ENCODE measurements around the gene KCNQ1OT1. TPM values are rescaled to one million over a fixed set of nuclear protein-coding genes. Genes with fewer than 3 reads are reported as not detected.

KCNQ1OT1 gene
- total and polyA plus RNA-seq, 2 of the 4 experiments (the other 2 are of a cell fraction), result 0.14 to 2.0 TPM

- Histone ChIP-seq H3K56ac (ENCODE audit: extremely low read depth, insufficient read depth, low read length) (no peak overlapping the region), H4K20me1 (ENCODE audit: insufficient read depth, low read length) (no peaks in the 10 kb centered on the region), H3K36me3 (ENCODE audit: control insufficient read depth, insufficient read depth, low read length) (no peaks in the 10 kb centered on the region), H2AFZ (replicated peaks; ENCODE audit: low read length, poor library complexity) (no peak overlapping the region), H2AK9ac (replicated peaks; ENCODE audit: low read depth, low read length, poor library complexity) (no peak overlapping the region), H2BK15ac (ENCODE audit: low read depth, low read length) (no peak overlapping the region), H4K8ac (ENCODE audit: low read depth in 2 of 2, low read length in 2 of 2) (no peak overlapping the region), H4K91ac (ENCODE audit: insufficient read depth, low read depth, low read length) (no peak overlapping the region), H3K14ac (replicated peaks; ENCODE audit: low read depth, low read length) (no peak overlapping the region), H3K18ac (ENCODE audit: low read depth, low read length) (no peak overlapping the region), H4K5ac (ENCODE audit: low read depth, low read length) (no peak overlapping the region), H2BK120ac (ENCODE audit: low read depth, low read length) (no peak overlapping the region), H3K4ac (ENCODE audit: low read depth, low read length) (no peak overlapping the region), H2AK5ac (ENCODE audit: low read depth, low read length) (no peak overlapping the region), H2BK5ac (ENCODE audit: low read depth, low read length, poor library complexity, severe bottlenecking) (no peak overlapping the region), H3K4me1 (ENCODE audit: control insufficient read depth, insufficient read depth, low read length) (no peaks in the 10 kb centered on the region), H3K9me1 (ENCODE audit: insufficient read depth, low read length) (no peaks in the 10 kb centered on the region), H3K27ac (ENCODE audit: insufficient read depth, low read length) (no peak overlapping the region), H3K9me3 (ENCODE audit: control insufficient read depth, insufficient read depth, low read length) (no peaks in the 10 kb centered on the region), H3K4me2 (ENCODE audit: low read depth, low read length) (no peak overlapping the region), H3K23ac (ENCODE audit: low read depth, low read length) (no peak overlapping the region), H3K4me3 (ENCODE audit: insufficient read depth, low read depth, low read length) (no peak overlapping the region), H2BK20ac (ENCODE audit: low read depth, low read length) (no peak overlapping the region), H3K27me3 (ENCODE audit: control insufficient read depth, insufficient read depth, low read length) (peaks cover 64% of the 10 kb centered on the region), H3K9ac (ENCODE audit: low read depth, low read length) (no peak overlapping the region), H3K79me1 (ENCODE audit: low read depth in 1 of 2, low read length in 2 of 2) (no peaks in the 10 kb centered on the region)
- BruUV-seq (replicated peaks), result no TSS peak
- intact Hi-C loops (cut with micrococcal nuclease) (no loop called here), in situ Hi-C loops (cut with MboI; ENCODE audit: low sequenced_read_pairs) (no loop called here), dilution Hi-C loops (cut with HindIII; ENCODE audit: low sequenced_read_pairs, unreplicated experiment) (no loop called here)
- ATAC-seq (ENCODE audit: low read depth) (no peak), DNase-seq (no peak)
- 67% methylated on average over 5 of the region's 14 CpGs; no CpG with 5 or more reads in 1 of the 2 experiments for WGBS, 2 experiments (ENCODE audit: extremely low coverage in 2 of 2, insufficient read length in 1 of 2)
- no peak for TF ChIP-seq POLR2A (IDR thresholded peaks at IDR 0.05; ENCODE audit: low read depth, low read length)
- no peak for TF ChIP-seq ELK1 (IDR thresholded peaks at IDR 0.05; ENCODE audit: borderline replicate concordance, low read depth, low read length)
- TF ChIP-seq MXI1 (IDR thresholded peaks at IDR 0.05; ENCODE audit: borderline replicate concordance, low read depth, low read length), result no peak
- TF ChIP-seq RAD21 (IDR thresholded peaks at IDR 0.05; ENCODE audit: low read length), result no peak
- no peak for TF ChIP-seq FOS (IDR thresholded peaks at IDR 0.05; ENCODE audit: low read depth, low read length)
- TF ChIP-seq RCOR1 (IDR thresholded peaks at IDR 0.05; ENCODE audit: insufficient replicate concordance, low read length), result no peak
- no peak for TF ChIP-seq CEBPB (IDR thresholded peaks at IDR 0.05; ENCODE audit: low read depth, low read length)
- no peak for TF ChIP-seq CHD1 (IDR thresholded peaks at IDR 0.05; ENCODE audit: low read depth, low read length)
- no peak for TF ChIP-seq CTCF (conservative IDR thresholded peaks at IDR 0.05; ENCODE audit: low read depth, low read length)
- no peak for TF ChIP-seq RFX5 (IDR thresholded peaks at IDR 0.05; ENCODE audit: low read depth, low read length)
- TF ChIP-seq SMC3 (IDR thresholded peaks at IDR 0.05; ENCODE audit: low read depth, low read length), result no peak
- no peak for TF ChIP-seq MAZ (IDR thresholded peaks at IDR 0.05; ENCODE audit: borderline replicate concordance, low read depth, low read length)
- ChIA-PET POLR2A (ENCODE audit: unreplicated experiment) (no interaction called here), CTCF (no interaction called here)
These were observed 16.7 kb upstream of the KCNQ1OT1 start for GRCh38 chr11:2716376-2717095.
